HG03095 (cell line): ENCODE data around the gene COL4A4.
A peak's percentile ranks its signal among the peaks of the same experiment; 100 is the strongest.

Source experiments
- ATAC-seq: cut with Tn5 transposase; IDR thresholded peaks from one replicate; pipeline ENCODE4 v1.9.1; 2021; ENCODE audit warnings: moderate library complexity; ENCODE audit not compliant: unreplicated experiment

The COL4A4 gene

DNA sequence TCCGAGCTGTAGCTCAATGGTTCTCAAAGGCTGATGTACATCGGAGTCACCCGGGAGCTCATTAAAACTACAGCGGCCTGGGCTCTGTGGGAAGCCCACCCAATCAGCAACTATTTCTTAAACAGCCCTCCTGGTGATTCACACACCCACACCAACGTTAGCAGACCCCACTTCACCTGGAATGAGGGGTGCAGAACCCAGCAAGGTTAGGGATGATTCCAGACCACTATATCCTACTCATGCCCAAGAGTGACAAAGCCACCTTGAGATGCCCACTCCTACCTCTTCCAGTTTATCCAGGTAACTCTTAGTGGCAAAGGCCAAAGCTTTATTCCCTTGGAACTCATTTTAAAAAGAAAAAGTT lies 178.4 kb downstream of the COL4A4 start:
- no peak for ATAC-seq

DNA sequence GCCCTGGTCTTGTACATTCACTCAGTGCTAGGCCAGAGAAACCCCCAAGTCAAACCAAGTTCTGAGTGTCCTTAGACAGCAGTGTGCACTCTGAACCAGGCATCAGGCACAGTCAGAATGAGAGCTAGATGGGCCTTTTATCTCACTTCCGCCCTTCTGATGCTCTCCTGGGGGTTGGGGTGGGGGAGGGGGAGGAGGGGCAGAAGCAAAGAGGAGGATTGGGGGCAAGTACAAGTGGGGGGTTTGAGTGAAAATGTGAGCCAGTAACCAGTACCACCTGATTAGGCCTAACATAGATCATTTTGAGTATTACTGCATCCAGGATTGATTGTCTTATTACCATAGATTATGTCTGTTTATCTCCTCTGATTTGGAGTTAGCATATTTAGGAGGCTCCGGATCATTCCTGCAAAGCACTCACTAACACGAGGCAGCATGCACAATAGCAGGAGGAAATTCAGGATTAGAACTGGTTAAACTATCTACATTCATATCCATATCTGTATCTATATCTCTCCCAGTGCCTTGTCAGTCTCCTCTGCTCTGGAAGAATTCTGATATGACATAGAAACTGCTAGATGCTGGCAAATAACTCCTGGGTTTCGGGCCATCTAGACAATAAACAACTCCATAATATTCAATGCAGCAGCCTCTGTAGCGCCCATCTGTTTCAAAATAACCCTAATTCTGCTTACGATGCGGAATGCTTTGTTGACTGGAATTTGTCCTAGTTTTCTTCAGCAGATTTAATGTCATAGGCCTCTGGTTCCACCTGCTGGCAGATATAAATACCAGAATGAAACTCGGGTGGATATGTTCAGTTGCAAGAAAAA lies 179.0 kb downstream of the COL4A4 start:
- ATAC-seq, result peak; percentile 98

DNA sequence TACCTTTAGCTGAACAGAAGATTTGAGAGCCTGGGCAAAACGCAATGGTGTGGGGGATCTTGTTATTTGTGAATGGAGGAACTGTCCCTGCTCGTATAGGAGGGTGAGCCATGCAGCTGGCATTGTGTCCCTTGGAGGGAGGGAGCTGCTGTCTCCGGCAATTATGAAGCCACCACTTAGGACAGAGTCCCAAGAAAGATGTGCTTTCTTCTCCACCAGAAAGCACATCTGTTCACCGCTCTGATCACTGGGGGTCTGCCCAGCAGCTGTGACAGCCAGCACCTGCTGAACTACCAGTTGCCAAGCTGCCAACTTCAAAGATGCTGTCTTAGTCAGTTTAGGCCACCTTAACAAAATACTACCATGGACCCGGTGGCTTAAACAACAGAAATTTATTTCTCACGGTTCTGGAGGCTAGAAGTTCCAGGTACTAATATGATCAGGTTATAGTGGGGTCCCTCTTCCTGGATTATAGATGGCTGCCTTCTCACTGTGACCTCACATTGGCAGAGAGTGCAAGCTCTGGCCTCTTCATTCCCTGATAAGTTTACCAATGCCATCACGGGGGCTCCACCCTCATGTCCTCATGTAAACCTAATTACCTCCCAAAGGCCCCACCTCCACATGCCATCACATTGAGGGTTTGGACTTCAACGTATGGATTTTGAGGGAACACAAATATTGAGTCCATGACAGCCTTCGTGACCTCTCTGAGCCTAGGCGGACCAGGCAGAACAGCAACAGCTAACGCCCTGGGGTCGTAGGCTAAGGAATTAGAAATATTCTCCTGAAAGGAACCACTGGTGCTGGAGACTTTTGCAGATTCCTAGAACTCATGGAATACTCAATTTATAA lies 179.9 kb downstream of the COL4A4 start:
- no peak for ATAC-seq

DNA sequence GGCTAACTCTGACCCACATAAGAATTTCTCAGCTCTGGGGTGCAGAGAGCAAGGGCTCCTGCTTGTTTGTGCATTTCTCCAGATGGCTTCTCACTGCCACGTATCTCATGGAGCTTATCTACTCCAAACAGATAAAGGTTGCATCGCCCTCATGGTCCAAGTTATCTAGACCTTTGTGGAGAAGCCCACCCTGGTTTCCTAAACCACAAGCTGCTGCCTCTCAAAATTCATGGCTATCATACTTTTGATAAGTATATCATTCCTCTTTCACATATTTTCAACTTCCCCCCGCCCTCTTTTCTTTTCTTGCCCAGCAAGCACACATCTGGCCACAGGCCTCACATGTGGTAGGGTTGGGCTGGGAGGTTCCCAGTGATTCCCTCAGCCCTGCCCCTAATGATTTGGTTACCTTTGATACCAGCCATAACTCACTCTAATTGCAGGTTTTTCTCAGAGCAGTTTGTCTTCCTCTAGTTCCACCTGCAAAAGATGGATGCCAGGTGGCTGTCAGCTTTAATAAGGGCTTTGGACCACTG lies 182.1 kb downstream of the COL4A4 start:
- ATAC-seq, result no peak

DNA sequence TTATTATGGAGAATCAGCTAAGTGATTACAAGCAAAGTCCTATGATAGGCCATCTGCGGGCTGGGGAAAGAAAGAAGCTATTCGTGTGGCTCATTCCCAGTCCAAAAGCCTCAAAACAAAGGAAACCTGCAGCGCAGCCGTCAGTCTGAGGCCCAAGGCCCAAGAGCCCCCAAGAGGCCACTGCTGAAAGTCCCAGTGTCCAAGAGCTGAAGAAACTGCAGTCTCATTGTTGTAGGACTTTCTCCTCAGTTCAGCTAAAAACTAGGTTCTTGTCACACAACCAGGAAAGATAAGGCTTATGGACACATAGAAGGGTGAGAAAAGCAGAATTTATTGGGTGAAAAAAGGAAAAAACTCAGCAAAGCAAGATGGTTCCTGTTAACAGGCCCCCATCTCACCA lies 185.0 kb downstream of the COL4A4 start:
- ATAC-seq, result no peak

DNA sequence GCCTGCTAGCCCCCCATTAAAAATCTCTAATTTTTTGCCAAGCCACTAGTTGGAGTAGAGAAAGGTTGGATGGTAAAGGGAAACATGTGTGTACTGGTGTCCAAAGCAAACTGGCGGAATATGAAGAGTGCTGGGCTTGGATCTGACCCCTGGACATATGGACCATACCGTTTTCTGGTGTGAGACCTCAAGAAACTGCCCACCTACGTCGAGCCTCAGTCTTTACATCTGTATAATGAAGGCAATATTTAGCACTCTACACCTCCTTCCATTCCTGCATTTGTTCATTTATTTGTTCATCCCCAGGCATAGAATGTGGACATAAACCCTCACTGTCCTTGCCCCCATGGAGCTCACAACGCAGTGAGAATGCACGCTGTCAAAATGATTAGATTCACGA lies 185.7 kb downstream of the COL4A4 start:
- ATAC-seq, result no peak

DNA sequence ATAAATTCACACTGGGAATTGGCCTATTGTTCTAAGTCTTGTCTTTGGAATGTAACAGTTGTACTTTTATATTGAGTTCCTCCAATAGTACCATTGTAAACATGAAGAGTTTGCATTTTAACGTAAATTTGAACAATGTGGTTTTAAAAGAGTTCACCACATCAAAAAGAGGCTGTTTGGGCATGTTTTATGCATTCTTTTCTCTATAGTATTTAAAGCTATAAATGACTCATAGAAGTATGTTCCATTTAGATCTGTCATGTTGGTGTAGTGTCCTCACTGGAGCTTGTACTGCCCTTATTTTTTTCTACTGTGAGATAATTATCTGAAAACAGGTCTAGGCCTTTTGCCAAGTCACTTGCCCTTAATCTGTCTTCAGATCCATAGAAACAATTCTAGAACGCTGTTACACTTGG lies 186.2 kb downstream of the COL4A4 start:
- ATAC-seq, result no peak

DNA sequence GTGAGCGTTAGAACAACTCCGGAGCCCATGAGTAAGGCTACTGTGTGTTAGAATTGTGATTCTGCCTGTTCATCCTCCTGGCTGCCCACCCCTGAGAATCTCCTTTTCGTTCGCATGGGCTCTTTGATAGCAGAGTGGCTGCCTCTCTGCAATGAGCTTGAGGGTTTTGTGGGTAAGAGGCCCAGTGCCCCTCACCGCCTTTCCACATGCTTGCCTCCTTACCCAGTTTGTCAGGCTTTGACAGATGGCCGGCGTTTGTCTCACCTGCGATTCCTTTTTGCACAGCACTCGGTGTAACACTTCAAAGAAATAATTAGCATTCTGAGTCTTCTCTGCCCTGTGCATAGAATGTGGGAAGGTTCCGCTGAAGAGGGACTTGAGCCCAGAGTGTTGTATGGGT lies 190.2 kb downstream of the COL4A4 start:
- no peak for ATAC-seq

DNA sequence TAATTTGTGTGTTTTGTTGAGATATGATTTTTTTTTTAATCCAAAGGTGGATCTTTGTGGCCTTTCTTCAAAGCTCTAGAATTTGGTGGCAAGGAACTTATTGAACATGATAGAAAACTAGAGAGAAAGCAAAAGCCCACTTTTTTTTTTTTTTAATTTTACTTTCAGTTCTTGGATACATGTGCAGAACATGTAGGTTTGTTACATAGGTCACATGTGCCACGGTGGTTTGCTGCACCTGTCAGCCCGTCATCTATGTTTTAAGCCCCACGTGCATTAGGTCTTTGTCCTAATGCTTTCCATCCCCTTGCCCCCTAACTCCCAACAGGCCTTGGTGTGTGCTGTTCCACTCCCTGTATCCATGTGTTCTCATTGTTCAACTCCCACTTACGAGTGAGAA lies 192.2 kb downstream of the COL4A4 start:
- no peak for ATAC-seq

DNA sequence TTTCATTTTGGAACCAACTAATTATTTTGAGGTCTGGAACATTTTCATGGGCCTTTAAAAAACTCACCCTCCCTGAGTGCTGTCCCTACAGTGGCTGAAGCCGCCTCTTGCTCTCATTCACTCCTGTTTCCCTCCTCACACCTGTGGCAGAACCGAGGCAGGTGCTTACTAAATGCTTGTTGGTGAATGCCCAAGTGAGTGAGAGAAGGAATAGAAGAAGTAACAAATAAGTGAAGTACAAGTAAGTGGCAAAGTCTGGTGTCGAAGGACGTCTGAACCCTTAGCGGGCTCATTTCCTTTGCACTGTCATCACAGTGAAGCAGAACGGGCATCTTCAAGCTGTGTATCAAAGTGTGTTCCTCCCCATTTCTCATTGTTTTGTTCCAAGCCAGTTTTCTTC lies 192.9 kb downstream of the COL4A4 start:
- peak; percentile 44 for ATAC-seq

DNA sequence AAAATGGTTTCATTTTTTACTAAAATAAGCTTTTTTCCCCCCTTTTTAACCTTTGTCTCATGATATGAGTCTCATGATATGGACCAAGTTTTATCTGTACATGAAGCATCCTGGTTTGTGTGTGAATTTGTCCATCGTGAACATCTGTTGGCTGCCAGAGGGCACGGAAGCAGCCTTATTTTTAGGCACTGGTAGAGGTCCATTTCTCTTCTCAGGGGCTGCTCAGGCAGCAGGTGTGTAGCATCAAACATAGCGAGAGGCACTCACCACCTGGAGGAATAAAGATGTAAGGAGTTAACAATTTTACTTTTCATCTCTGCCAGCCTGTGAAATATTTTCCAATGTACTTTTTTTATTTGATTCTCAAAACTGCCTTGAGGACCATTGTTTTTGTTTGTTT lies 193.6 kb downstream of the COL4A4 start:
- ATAC-seq, result no peak

DNA sequence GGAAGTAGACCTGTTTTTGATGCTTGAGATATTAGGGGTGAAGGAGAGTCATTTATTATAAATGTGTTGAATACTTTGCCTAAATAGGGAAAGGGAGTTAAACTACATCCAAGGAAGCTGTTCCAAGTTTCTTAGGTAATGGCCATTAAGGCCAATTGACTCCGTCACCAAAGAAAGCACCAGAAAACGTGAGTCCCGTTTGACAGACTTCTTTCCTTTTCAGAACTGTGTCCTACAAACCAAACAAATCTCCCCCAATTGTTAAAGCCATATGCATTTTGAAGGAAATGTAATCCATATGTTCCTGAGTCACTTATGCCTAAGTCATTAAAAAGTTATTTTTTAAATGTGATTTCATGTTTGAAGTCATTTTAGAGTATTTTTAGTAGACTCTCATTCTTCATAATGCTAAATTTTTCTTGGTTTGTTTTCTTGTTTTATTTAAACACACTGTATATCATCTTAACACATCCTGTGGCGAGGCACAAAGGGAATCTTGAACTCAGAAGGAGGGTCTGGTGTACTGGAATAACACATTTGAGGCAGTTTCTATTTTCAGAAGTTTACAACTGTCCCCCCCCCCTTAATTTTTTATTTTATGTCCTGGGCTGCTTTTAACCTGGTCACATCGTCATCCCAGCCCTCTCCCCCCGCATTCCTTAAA lies 194.5 kb downstream of the COL4A4 start:
- no peak for ATAC-seq

DNA sequence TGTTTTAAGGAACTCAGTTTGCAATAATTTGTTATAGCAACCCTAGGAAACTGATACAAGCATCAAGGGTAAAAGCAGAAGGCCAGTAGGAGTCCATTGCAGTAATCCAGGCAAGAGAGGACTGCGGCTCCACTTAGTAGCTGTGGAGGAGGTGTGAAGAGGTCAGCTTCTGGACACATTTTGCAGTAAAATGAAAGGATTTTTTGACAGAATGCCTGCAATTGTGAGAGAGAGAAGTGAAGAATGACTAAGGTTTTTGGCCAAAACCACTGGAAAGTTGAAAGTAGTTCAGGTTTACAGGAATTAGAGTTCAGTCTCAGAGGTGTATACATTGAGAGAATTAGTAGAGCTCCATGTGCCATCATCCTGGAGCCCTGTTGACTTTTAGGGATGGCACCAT lies 198.6 kb downstream of the COL4A4 start:
- ATAC-seq, result no peak

DNA sequence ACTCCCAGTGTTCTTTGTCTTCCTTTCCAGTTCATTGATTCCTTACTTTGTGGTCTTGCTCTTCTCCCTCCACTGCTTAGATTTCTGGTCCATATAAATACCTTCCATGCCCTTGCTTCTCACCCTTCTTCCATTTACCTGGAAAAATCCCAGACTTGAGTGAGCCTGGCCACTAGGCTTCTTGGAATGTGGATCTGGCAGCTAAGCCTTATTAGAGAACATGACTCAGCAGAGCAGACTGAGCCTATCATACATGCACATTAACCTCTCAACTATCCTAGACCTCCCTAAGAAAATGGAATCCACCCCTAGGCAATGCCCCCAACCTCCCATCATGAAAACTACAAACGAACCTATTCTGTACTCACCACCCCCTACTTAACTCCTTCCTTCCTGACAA lies 200.5 kb downstream of the COL4A4 start:
- no peak for ATAC-seq

DNA sequence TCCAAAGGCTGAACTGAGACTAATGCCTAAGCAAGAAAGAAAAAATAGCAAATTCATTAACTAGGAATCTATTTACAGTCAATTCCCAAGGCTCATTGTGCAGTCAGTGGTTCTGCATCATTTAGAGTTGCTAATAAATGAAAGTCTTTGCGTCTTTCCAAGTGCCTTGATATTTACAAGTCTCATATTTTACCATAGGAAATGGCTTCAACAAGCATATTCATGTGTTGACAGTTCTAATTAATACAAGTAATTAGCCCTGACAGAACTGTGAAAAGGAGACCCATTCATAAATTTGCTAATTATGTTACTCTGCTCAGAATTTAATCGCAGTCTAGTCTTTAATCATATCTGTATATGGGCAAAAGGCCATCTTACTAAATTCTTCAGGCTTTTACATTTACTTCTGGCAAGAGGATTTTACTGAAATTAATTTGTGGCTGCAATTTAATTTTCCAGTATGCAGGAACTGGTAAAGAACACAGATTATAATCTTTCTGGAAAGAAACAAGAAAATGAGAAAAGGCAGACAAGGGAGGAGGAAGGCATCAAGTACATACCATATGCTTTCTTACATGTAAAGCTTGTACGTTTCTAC lies 201.7 kb downstream of the COL4A4 start:
- ATAC-seq, result no peak

DNA sequence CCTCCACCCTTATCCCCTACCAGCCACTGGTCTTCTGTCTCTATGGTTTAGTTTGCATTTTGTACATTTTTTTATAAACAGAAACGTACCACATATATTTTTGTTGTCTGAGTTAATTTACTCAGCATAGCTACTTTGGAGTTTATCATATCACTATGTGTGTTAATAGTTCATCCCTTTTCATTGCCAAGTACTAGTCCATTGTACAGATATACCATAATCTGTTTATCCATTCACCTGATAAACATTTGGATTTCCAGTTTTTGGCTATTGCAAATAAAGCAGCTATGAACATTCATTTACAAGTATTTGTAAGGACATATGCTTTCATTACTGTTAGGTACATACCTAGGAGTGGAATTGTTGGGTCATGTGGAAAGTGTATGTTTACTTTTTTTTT lies 204.6 kb downstream of the COL4A4 start:
- no peak for ATAC-seq

DNA sequence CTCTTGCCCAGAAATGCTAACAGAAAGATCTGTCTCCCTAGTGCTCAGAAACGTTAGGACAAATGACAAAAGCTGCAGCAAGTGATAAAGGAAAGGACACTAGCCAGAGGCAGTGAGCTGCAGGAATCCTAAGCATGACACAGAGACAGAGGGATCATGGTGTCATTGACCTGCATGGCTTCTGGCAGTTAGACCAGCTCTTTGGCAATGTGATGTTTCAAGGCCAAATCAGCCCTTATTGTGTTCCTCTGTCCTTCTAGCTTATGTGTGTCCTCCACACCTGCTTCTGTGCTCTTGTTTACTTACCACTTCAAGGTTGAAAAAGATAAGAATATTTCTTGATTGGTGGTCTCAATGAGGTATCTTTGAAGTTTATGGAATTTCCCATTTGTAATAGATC lies 207.3 kb downstream of the COL4A4 start:
- no peak for ATAC-seq

DNA sequence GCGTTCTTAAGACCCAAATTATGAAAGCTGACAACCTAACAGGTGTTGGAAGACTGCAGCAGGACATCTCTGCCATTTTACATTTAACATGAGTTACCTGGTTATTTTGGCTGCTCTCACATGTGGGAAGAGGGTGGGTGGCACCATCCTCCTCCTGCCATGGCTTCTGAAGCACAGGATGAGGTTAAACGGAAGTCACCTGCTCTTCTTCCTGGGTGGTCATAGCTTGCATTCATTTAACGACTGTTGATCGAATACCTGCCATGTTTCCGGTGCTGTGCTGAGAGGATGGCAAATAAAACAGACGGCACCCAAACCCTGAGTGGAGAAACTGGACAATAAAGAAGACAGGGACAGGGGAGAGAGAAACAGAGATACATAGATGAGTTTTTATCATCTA lies 210.2 kb downstream of the COL4A4 start:
- no peak for ATAC-seq

DNA sequence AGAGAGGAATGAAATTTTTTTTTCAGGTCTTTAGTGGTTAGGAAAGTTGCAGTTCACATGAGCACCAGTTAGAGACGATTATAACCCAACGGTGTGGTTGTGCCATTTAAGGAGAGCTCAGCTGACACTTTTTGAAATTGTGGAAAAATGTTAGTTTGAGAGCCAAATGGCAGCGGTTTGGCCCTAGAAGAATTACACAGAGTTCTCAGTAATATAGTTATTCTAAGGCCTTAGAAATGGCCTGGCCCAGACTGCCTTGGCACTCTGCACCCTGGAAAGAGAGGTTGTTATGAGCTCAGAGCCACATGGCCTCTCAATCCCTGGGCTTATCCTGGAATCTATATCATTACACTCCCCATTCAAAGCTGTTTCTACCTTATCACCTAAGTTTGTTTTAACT lies 210.8 kb downstream of the COL4A4 start:
- no peak for ATAC-seq
